Caki2 (cell line): ENCODE results near the gene RHBDD2. TPM values are rescaled to one million over a fixed set of nuclear protein-coding genes. Genes with fewer than 3 reads are reported as not detected.
"Not testable (repeated sequence)": the region's sequence is repeated elsewhere in the genome, so short reads cannot be mapped to it uniquely, and the experiment has no call there.

Experiments used
- DNase-seq: peaks from one replicate; pipeline ENCODE4 v3.0.0-alpha.2; 2015; ENCODE audit warnings: low read depth
- in situ Hi-C: cut with HindIII; loops from 2 replicates; pipeline ENCODE4 v1.10.0; 2016; ENCODE audit warnings: low sequenced_read_pairs, low pct_unique_long_range_greater_than_20kb, mixed read lengths
- total RNA-seq: library from RNA; depleted of rRNA; stranded (reverse); fragments of >200 nt; shearing (Covaris generic); gene quantifications from 2 replicates; pipeline ENCODE4 v1.2.3, GENCODE V29; 2014; ENCODE audit warnings: low replicate concordance

RHBDD2 gene
- total RNA-seq, 1 experiment from 2014 or later: 19.8 TPM

DNA sequence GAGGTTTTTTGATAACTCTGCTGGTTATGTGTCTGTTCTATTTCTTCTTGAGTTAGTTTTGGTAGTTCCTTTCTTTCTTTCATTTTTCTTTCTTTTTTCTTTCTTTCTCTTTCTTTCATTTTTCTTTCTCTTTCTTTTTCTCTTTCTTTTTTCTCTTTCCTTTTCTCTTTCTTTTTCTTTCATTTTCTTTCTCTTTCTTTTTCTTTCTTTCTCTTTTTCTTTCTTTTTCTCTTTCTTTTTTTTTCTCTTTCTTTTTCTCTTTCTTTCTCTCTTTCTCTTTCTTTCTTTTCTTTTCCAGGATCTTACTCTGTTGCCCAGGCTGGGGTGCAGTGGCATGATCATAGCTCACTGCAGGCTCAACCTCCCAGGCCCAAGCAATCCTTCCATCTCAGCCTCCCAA is 20.4 kb upstream of the RHBDD2 start:
- no peak for DNase-seq
- in situ Hi-C loops: no loop called here

DNA sequence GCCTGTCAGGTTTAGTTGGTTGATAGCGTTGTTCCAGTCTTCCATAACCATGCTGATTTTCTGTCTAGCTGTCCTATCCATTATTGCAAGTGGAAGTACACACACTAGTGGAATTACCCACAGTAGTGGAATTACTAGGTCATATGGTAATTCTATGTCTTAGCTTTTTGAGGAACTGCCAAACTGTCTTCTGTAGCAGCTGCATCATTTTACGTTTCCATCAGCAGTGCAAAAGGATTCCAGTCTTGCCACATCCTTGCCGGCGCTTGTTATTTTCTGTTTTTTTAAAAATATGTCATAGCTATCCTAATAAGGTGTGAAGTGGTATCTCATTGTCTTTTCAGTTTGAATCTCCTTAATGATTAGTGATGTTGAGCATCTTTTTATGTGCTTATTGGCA is 17.2 kb upstream of the RHBDD2 start:
- in situ Hi-C loops: no loop called here

DNA sequence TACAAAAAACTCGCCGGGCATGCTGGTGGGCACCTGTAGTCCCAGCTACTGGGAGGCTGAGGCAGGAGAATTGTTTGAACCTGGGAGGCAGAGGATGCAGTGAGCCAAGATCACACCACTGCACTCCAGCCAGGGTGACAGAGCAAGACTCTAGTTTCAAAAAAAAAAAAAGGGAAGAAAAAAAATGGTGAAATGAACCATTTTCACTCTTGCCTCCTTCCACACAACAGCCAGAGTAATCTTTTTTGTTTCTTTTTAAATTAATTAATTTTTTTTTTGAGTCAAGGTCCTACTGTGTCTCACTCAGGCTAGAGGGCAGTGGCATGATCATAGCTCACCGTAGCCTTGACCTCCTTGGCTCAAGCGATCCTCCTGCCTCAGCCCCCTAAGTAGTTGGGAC is 14.6 kb upstream of the RHBDD2 start:
- in situ Hi-C loops: not testable (repeated sequence)

More for the DNA sequence above, 17.2 kb upstream of the RHBDD2 start:
- DNase-seq: no peak

DNA sequence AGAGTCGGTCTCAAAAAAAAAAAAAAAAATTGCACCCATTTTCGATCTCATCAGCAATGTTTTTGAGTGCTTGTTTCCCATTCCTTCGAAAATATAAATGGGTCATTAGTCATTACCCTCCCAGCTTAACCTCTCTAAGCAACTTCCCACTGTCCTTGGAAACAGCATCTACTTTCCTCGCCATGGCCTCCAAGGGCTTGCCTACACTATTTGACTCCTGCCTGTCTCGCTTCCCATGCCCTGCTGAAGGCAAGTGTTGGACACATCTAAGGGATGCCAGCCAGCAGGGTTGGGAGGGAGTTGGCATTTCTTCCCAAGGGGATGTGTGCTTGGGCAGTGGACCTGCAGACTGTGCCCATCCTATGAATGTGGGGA is 12.7 kb upstream of the RHBDD2 start:
- no peak for DNase-seq
- in situ Hi-C loops: no loop called here

More for the DNA sequence above, 14.6 kb upstream of the RHBDD2 start:
- not testable (repeated sequence) for DNase-seq

DNA sequence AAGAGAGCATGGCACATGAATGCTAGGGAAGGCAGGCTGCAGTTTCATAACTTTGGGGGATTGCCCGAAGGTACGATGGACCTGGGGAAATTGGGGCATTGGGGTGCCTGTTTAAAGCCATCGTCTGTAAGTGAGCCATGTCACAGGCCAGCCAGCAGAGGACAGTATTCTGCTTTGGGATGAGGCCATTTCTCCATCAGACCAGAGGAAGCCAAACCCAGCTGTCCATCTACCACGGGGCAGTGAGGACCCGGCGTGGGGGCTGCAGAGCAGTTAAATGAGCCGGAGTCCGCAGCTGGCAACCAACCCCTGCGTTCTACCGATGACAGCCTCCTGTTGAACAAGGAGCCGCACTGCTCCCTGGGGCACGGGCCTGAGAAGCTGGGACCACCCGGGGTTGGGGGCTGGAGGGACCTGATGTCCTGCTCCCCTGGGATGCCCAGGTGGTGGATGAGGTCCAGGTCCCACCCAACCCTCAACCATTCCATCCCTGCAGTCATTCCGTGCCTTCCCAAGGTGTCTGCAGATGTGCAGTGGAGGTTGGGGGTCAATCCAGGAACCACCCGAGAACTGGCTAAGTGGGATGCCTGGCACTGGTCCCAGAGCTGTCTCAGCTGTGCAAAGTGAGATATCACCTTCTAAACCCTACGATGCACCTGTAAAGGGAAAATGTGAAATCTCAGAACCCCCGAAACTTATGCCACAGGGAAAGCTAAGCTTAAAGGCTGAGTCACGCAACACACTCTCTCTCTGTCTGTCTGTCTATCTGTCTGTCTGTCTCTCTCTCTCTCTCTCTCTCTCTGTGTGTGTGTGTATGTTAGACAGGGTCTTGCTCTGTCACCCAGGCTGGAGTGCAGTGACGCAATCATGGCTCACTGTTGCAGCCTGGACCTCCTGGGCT is 12.1 kb upstream of the RHBDD2 start:
- DNase-seq: peak; percentile 39
- in situ Hi-C loops: no loop called here

DNA sequence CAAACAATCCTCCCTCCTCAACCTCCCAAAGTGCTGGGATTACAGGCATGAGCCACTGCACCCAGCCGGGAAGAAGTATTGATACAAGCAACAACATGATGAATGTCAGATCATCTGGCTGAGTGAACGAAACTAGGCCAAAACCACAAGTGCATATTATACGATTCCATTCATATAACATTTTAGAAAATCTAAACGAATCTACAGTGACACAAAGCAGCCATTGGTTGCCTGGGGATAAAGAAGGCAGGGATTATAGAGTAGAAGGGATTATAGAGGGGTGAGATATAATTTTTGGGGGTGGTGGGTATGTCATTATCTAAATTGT is 11.5 kb upstream of the RHBDD2 start:
- no peak for DNase-seq
- in situ Hi-C loops: no loop called here

DNA sequence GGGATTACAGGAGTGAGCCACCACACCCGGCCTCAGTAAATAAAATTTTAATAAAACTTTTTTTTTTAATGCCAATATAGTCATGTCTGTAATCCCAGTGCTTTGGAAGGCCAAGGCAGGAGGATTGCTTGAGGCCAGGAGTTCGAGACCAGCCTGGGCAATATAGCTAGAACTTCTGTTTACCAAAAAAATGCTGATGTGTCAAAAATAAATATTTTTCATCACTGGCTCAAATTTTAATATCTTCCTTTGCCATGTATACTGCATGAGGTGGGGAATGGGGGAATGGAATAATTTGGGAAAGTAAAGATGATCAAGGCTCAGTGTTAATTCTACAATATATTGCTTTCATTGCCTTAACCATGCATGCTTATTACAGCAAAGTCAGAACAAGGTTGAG is 10.7 kb upstream of the RHBDD2 start:
- DNase-seq: no peak
- in situ Hi-C loops: no loop called here

DNA sequence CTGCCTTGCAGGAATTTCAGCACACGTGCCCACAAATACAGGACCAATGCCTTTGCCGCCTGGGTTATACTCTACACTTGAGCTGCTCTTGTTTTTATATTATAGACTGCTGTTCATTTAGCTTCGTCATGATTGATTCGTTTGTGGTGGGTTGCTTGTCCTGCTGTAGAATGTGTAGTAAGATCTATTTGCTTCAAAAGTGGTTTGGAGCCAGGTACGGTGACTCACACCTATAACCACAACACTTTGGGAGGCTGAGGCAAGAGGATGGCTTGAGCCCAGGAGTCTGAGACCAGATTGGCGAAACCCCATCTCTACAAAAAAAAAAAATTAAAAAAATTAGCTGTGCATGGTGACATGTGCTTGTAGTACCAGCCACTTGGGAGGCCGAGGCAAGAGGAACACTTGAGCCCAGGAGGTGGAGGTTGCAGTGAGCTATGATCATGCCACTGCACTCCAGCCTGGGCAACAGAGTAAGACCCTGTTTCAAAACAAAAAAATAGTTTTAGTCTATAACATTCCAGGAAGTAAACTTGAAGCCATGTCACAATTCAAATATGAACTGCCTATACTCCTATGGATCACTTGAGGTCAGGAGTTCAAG is 9.0 kb upstream of the RHBDD2 start:
- in situ Hi-C loops: no loop called here
- no peak for DNase-seq

DNA sequence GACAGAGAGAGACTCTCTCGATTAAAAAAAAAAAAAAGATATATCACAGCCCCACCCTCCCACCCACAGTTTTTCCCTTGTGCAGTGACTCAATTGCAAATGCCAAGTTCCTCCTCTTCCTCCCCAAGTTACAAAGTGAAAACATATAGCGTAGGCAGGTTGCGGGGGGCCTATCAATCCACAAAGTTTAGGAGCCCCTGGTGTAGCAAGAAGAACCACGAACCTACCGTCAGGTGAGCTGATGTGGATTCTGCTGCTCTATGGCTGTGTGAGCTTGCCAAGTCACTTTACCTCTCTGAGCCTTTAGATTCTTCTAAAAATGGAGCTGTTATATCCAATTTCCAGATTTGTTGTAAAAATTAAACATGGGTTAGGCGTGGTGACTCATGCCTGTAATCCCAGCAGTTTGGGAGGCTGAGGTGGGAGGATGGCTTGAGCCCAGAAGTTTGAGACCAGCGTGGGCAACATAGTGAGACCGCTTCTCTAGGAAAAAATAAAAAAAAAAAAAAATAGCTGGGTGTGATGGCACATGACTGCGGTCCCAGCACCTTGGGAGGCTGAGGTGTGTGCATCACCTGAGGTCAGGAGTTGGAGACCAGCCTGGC is 8.2 kb upstream of the RHBDD2 start:
- no peak for DNase-seq
- in situ Hi-C loops: no loop called here

DNA sequence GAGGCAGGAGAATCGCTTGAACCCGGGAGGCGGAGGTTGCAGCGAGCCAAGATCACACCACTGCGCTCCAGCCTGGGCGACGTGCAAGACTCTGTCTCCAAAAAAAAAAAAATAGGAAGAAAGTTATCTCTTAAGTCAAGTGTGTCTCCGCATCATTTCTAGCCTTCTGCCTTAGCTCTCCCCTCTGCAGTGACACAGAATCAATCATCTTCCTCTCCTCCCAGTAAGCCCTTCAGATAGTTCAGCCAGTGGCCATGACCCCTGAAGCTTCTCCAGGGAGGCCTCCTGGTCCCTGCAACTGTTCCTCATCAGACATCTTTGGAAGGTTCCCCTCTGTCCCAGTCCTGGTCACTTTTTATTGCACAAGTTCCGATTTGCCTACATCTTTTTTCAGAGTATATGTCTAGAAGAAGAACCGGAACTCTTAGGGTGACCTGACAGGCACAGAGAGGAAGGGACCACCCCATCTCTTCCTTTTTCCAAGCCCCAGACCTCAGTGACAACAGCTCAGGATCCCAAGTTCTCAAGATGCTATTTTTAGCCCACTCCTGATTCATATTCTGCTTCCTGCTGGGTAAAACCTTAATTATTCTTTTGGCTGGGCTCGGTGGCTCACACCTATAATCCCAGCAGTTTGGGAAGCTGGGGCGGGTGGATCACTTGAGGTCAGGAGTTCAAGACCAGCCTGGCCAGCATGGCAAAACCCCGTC is 6.6 kb upstream of the RHBDD2 start:
- DNase-seq: no peak
- in situ Hi-C loops: no loop called here

DNA sequence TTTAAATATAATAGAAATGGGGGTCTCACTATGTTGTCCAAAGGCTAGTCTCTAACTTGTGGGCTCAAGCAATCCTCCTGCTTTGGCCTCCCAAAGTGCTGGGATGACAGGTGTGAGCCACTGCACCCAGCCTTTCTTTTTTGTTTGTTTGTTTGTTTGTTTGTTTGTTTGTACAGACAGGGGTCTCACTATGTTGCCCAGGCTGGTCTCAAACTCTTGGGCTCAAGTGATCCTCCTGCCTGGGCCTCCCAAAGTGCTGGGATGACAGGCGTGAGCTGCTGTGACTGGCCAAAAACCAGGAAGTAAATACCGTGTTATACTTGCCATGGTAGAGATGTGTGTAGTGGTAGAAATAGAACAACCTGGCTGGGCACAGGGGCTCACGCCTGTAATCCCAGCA is 4.7 kb upstream of the RHBDD2 start:
- DNase-seq, in situ Hi-C loops: not testable (repeated sequence)

DNA sequence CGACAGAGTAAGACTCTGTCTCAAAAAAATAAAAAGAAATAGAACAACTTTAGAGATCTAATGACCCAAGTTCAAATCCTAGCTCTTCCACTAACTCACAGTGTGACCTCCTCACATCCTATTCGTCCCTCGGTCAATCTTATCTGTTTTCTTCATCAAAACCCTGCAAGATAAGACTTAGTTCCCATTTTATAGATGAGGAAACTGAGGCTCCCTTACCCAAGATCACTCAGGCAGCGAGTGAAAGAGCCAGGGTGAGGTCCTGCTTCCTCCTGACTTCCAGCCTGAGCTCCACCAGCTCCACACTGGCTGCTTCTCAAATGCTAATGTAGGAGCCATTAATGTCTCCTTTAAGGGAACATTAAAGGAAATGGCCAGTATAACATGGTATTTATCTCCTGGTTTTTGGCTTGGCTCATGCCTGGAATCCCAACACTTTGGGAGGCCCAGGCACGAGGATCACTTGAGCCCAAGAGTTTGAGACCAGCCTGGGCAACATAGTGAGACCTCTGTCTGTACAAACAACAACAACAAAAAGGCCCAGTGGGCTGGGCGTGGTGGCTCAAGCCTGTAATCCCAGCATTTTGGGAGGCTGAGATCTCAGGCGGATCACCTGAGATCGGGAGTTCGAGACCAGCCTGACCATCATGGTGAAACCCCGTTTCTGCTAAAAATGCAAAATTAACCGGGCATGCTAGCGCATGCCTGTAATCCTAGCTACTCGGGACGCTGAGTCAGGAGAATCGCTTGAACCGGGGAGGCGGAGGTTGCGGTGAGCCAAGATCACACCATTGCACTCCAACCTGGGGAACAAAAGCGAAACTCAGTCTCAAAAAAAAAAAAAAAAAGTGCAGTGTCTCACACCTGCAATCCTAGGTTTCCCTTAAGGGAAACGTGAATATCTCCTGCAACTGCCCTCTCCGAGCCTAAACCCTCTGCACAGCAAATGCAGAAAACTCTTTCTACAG is 3.4 kb upstream of the RHBDD2 start:
- in situ Hi-C loops: no loop called here
- no peak for DNase-seq

DNA sequence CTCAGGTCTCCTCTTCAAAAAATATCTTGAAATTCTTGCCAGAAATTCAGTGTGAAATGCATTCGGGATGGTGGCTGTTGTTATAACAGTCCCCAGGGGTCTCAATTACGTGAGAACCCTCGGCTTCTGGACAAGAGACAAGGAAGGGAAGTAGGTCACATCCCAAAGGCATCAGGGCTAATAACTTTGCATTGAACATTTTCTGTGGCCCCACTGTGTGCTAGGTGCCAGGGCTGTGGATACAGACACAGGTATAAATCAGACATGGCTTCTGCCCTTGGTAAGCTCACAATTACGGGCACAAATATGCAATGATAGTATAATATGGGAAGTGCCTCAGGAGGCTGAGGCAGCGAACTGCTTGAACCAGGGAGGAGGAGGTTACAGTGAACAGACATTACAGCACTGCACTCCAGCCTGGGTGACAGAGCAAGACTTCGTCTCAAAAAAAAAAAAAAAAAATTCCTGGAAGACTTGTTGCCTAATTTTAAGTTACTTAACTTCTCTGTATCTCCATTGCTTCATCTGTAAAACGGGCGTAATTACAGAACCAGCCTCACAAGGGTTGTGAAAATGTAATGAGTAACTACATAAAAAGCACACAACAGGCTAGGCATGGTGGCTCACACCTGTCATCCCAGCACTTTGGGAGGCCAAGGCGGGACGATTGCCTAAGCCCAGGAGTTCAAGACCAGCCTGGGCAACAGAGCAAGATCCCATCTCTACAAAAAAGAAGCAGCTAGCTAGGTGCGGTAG is 2.5 kb upstream of the RHBDD2 start:
- in situ Hi-C loops: no loop called here
- DNase-seq: no peak

DNA sequence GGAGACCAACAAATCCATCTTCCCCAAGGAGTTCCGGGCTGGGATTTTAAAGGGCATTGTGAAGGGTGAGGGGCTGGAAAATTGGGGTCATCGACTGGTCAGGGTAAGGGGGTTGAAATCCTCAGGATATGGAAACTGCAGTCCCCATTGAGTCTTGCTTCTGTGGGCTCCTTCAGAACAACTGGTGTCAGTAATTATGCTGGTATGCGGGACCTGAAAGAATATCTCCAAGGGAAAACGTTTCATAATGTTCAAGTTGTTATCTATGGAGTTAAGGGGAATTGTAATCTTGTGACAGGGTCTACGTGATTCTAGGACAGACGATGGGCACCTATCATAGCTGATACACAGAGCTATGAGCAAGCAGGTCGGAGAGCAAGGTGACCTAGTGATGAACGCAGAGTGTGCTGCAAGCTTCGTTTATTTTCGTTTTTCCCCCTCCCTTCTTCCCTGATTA is 494 bp upstream of the RHBDD2 start:
- no peak for DNase-seq
- in situ Hi-C loops: no loop called here

DNA sequence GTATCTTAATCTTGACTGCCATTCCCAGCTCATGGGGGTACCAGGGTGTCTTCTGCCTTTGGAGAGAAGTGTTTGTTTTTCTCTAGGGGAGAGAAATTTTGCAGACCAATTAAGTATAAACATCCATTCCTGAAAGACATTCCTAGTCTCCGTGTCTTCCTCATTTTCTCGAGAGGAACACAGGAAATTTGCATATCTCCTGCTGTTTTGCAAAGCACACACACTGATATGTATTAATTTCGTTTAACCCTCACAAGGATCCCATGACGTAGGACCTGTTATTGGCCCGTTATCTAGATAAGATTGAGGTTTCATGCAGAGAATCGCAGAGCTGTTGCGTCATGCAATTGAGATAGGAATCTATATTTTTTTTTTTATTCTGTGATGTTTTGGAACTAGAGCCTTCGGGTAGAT is 944 bp downstream of the RHBDD2 start:
- in situ Hi-C loops: no loop called here
- no peak for DNase-seq

DNA sequence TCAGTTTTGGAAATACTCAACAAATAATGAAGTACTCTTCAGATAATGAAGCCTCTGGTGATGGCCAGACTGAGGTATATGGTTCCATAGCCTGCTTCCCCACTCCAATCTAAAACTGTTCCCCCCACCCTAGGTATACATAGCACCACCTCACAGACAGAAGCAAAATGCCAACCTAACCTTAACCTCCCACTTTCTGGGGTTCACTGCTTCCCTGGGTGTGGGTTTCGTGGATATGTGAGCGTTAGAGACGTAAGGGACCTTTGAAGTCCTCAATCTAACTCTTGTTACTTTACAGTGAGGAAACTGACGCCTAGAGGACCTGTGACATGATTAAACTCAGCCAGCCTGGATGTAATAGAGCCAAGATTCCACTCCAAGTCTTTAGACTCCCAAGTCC is 1.4 kb downstream of the RHBDD2 start:
- DNase-seq: no peak
- in situ Hi-C loops: no loop called here

DNA sequence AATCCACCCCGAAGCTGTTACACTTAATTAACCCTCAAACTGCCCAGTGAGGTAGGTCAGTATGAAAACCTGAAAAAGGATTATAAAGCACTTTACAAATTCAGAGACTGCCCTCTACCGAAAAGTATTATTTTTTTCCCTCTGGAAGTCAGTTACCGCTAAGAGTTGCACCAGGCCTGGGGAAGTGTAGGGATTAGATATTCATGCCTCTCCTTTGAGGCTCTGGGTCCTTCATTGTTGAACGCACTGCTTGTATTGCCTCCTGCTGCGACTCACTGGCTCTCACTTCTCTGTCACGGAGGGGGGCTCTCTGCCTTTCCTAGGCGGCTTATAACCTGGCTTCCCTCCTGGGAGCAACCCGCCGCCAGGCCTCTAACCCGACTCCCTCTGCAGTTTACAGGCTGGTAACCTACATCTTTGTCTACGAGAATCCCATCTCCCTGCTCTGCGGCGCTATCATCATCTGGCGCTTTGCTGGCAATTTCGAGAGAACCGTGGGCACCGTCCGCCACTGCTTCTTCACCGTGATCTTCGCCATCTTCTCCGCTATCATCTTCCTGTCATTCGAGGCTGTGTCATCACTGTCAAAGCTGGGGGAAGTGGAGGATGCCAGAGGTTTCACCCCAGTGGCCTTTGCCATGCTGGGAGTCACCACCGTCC is 2.7 kb downstream of the RHBDD2 start:
- in situ Hi-C loops: no loop called here
- DNase-seq: no peak
